Measurements from ENCODE around the gene CDS1.

DNA sequence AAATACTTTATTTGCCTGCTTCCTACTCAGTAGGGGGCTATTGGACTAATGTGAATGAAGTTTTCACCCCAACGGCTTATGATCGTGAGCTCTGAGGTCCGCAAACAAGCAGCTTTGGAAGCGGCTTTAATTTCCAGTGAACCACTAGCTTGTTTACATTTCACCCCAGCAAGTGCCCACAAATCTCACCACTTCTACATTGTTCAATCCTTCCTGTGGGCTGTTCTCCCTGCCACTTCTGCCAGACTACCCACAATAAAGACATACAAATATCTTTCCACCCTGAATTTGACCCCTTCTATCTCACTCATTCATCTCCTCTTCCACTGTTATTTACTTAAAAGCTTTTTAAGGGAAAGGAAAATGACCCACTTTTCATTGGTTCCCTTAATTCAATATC is 98.0 kb downstream of the CDS1 start:
- TF ChIP-seq, protein P1, sequence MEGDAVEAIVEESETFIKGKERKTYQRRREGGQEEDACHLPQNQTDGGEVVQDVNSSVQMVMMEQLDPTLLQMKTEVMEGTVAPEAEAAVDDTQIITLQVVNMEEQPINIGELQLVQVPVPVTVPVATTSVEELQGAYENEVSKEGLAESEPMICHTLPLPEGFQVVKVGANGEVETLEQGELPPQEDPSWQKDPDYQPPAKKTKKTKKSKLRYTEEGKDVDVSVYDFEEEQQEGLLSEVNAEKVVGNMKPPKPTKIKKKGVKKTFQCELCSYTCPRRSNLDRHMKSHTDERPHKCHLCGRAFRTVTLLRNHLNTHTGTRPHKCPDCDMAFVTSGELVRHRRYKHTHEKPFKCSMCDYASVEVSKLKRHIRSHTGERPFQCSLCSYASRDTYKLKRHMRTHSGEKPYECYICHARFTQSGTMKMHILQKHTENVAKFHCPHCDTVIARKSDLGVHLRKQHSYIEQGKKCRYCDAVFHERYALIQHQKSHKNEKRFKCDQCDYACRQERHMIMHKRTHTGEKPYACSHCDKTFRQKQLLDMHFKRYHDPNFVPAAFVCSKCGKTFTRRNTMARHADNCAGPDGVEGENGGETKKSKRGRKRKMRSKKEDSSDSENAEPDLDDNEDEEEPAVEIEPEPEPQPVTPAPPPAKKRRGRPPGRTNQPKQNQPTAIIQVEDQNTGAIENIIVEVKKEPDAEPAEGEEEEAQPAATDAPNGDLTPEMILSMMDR (IDR thresholded peaks at IDR 0.05; ENCODE audit: low read depth, low read length): no peak
- no peak for TF ChIP-seq EZH2phosphoT487 (IDR thresholded peaks at IDR 0.05; ENCODE audit: low read depth)
